SK-N-SH (cell line): ENCODE measurements around the gene SNAI1. TPM values are rescaled to one million over a fixed set of nuclear protein-coding genes. Genes with fewer than 3 reads are reported as not detected.

Source experiments
- CTCF ChIA-PET: fragments of 300-600, 350-600 bp; formaldehyde crosslinking; extraction: SDS; loops from one replicate; lab custom pipeline; 2021; lab: Yijun Ruan, JAX
- POLR2A ChIA-PET: fragments of 350-600 bp; sonication (Branson Sonifier 250); formaldehyde crosslinking; extraction: SDS; loops from one replicate; lab custom pipeline; 2020; ENCODE audit warnings: antibody characterized with exemption, inconsistent platforms; lab: Yijun Ruan, JAX
- DNase-seq: peaks from one replicate; pipeline ENCODE4 v3.0.0; 2012
- H2AFZ ChIP-seq: fragments of 200-600 bp; sonication (generic); 2 replicates; pipeline ENCODE4 v1.8.1; 2016; ENCODE audit warnings: antibody characterized with exemption, mild to moderate bottlenecking, low read depth
- H3F3A ChIP-seq: fragments of 200-600 bp; sonication (generic); replicated peaks from 2 replicates; pipeline ENCODE3; 2016; ENCODE audit warnings: antibody characterized with exemption, mild to moderate bottlenecking; ENCODE audit not compliant: insufficient read depth
- H3K27ac ChIP-seq, 2 experiments: fragments of 200-500 bp in 1 of 2; fragments of 200-600 bp in 1 of 2; sonication (Bioruptor generic) in 1 of 2; sonication (generic), shearing (Covaris generic) in 1 of 2; 2 replicates each; pipeline versions ENCODE4 v1.5.1 to v1.6.1; 2014 to 2016; ENCODE audit warnings: low read depth in 2 of 2, inconsistent platforms in 1 of 2, low read length in 1 of 2, mild to moderate bottlenecking in 1 of 2, mixed read lengths in 1 of 2
- H3K27me3 ChIP-seq: fragments of 200-600 bp; sonication (generic), shearing (Covaris generic); 2 replicates; pipeline ENCODE4 v1.6.1; 2016; ENCODE audit warnings: mixed run types; ENCODE audit not compliant: insufficient read depth
- H3K36me3 ChIP-seq, 2 experiments: fragments of 200-500 bp in 1 of 2; fragments of 200-600 bp in 1 of 2; sonication (Bioruptor generic) in 1 of 2; sonication (generic) in 1 of 2; replicated peaks in 1 of 2; 2 replicates each; pipeline versions ENCODE3 to v1.5.1; 2014 to 2016; ENCODE audit warnings: low read length in 1 of 2, mild to moderate bottlenecking in 1 of 2; ENCODE audit not compliant: insufficient read depth in 2 of 2, control insufficient read depth in 1 of 2
- H3K4me1 ChIP-seq, 2 experiments: fragments of 200-500 bp in 1 of 2; fragments of 200-600 bp in 1 of 2; sonication (Bioruptor generic) in 1 of 2; sonication (generic), shearing (Covaris generic) in 1 of 2; 2 replicates each; pipeline versions ENCODE4 v1.5.1 to v1.6.1; 2014 to 2016; ENCODE audit warnings: low read depth in 1 of 2, low read length in 1 of 2, mixed run types in 1 of 2; ENCODE audit not compliant: insufficient read depth in 2 of 2, control insufficient read depth in 1 of 2
- H3K4me2 ChIP-seq: fragments of 200-600 bp; sonication (generic), shearing (Covaris generic); 2 replicates; pipeline ENCODE4 v1.6.1; 2017; ENCODE audit warnings: mixed run types
- H3K4me3 ChIP-seq, 2 experiments: fragments of 200-500 bp in 1 of 2; fragments of 200-600 bp in 1 of 2; sonication (Bioruptor generic) in 1 of 2; sonication (generic), shearing (Covaris generic) in 1 of 2; 2 replicates each; pipeline versions ENCODE4 v1.5.1 to v1.8.1; 2014 to 2016; ENCODE audit warnings: low read depth in 2 of 2, inconsistent platforms in 1 of 2, low read length in 1 of 2, mild to moderate bottlenecking in 1 of 2, mixed read lengths in 1 of 2, moderate library complexity in 1 of 2
- H3K79me2 ChIP-seq: fragments of 200-600 bp; sonication (generic); 2 replicates; pipeline ENCODE4 v1.8.1; 2017; ENCODE audit warnings: mild to moderate bottlenecking; ENCODE audit not compliant: insufficient read depth
- H3K9ac ChIP-seq: fragments of 200-600 bp; sonication (generic); 2 replicates; pipeline ENCODE4 v1.6.1; 2017; ENCODE audit warnings: mixed run types
- H3K9me2 ChIP-seq: fragments of 200-600 bp; sonication (generic); 2 replicates; pipeline ENCODE4 v1.6.1; 2017; ENCODE audit warnings: mixed run types
- H3K9me3 ChIP-seq: fragments of 200-600 bp; sonication (generic); 2 replicates; pipeline ENCODE4 v1.6.1; 2017; ENCODE audit warnings: mixed run types, mild to moderate bottlenecking, moderate library complexity
- H4K20me1 ChIP-seq: fragments of 200-600 bp; sonication (generic); 2 replicates; pipeline ENCODE4 v1.6.1; 2017; ENCODE audit warnings: mild to moderate bottlenecking, mixed run types; ENCODE audit not compliant: insufficient read depth
- EZH2phosphoT487 ChIP-seq: fragments of 200-600 bp; sonication (generic); IDR thresholded peaks from 2 replicates; pipeline ENCODE4 v1.6.1; 2017; ENCODE audit warnings: low read depth, mixed run types, mild to moderate bottlenecking, antibody characterized with exemption, moderate library complexity, borderline replicate concordance
- FOXJ3 ChIP-seq: sonication (generic); formaldehyde crosslinking; IDR thresholded peaks from 2 replicates; pipeline ENCODE4 v1.5.1; 2020; ENCODE audit warnings: mild to moderate bottlenecking, missing genetic modification reagents
- GABPA ChIP-seq: IDR thresholded peaks from 2 replicates; pipeline ENCODE4 v1.4.0; 2012; ENCODE audit warnings: low read depth, mild to moderate bottlenecking
- GATA2 ChIP-seq: sonication (generic); formaldehyde crosslinking; IDR thresholded peaks from 2 replicates; pipeline ENCODE4 v1.5.0; 2020; ENCODE audit warnings: mild to moderate bottlenecking, missing genetic modification reagents
- IRF3 ChIP-seq: fragments of 150-350 bp; IDR thresholded peaks from 2 replicates; pipeline ENCODE4 v1.6.1; 2016; ENCODE audit warnings: mild to moderate bottlenecking, low read depth, low read length
- MEF2A ChIP-seq: IDR thresholded peaks from 2 replicates; pipeline ENCODE4 v1.4.0; 2012; ENCODE audit warnings: low read depth, borderline replicate concordance
- NFIC ChIP-seq: IDR thresholded peaks from 2 replicates; pipeline ENCODE4 v1.4.0; 2012; ENCODE audit warnings: borderline replicate concordance
- PBX3 ChIP-seq: IDR thresholded peaks from 2 replicates; pipeline ENCODE4; 2012
- RAD21 ChIP-seq: IDR thresholded peaks from 2 replicates; pipeline ENCODE4 v1.6.1; 2012; ENCODE audit warnings: mild to moderate bottlenecking, low read length
- RCOR1 ChIP-seq: fragments of 150-350 bp; IDR thresholded peaks from 2 replicates; pipeline ENCODE4 v1.6.1; 2017; ENCODE audit warnings: antibody characterized with exemption, low read length
- RXRA ChIP-seq: IDR thresholded peaks from 2 replicates; pipeline ENCODE4 v1.4.0; 2012; ENCODE audit warnings: low read depth, mild to moderate bottlenecking, borderline replicate concordance
- USF1 ChIP-seq: IDR thresholded peaks from 2 replicates; pipeline ENCODE4 v1.4.0; 2012; ENCODE audit warnings: low read depth, borderline replicate concordance
- YY1 ChIP-seq: IDR thresholded peaks from 2 replicates; pipeline ENCODE4 v1.4.0; 2012; ENCODE audit warnings: low read depth, mild to moderate bottlenecking
- WGBS: methylation state at CpG from one replicate; pipeline ENCODE4 v1.1.6; 2017; ENCODE audit warnings: low lambda C conversion rate; 5-methylcytosine and 5-hydroxymethylcytosine counted together
- polyA plus RNA-seq, 3 experiments: library from polyadenylated mRNA; depleted of rRNA; stranded (reverse); fragments of >200 nt; gene quantifications; 2 replicates each; pipeline ENCODE4 v1.2.3, GENCODE V29; 2012

Gene SNAI1
- polyA plus RNA-seq, 1 of the 3 experiments (the other 2 are of a cell fraction) = 6.2 TPM

GRCh38 chr20:49937027-49937929, 45.5 kb upstream of the SNAI1 start:
- Histone ChIP-seq H3K9ac (peak overlapping the region; percentile 91), H3K27ac (peak overlapping the region; percentile 66), H3K9me3 (no peaks in the 10 kb centered on the region), H3K4me2 (peak overlapping the region; percentile 89), H3K36me3 (peaks cover 12 to 27% of the 10 kb centered on the region in 2 experiments), H2AFZ (no peak overlapping the region; the same call in 1 of the 2 replicates), H3K4me3 (peak overlapping the region; percentile 74 to 90), H3F3A (peaks cover 17% of the 10 kb centered on the region), H4K20me1 (peaks cover 18% of the 10 kb centered on the region), H3K4me1 (peaks cover 18 to 21% of the 10 kb centered on the region in 2 experiments; a peak in 3 of 4 replicates), H3K79me2 (peaks cover 61% of the 10 kb centered on the region), H3K27me3 (no peaks in the 10 kb centered on the region), H3K9me2 (no peaks in the 10 kb centered on the region)
- peak; percentile 48 for DNase-seq
- TF ChIP-seq YY1 = no peak
- no peak for TF ChIP-seq MEF2A
- no peak for TF ChIP-seq IRF3
- TF ChIP-seq USF1 = no peak
- TF ChIP-seq GABPA = no peak
- TF ChIP-seq NFIC = no peak
- TF ChIP-seq EZH2phosphoT487 = no peak
- TF ChIP-seq RXRA = no peak
- TF ChIP-seq RAD21 = no peak
- TF ChIP-seq PBX3 = no peak
- TF ChIP-seq GATA2 (CRISPR knock-in tag) = no peak
- TF ChIP-seq FOXJ3 (CRISPR knock-in tag) = no peak
- no peak for TF ChIP-seq RCOR1
- ChIA-PET POLR2A (interaction anchor here (0.6 to 1.1 kb wide), 2 partner anchors 134 to 243 kb away, joined by 3 to 5 read pairs; no protein-coding TSS in a partner anchor), CTCF (interaction anchor here (0.9 to 3.5 kb wide), 8 partner anchors 9 to 327 kb away, joined by 3 to 24 read pairs (median 4); no protein-coding TSS in a partner anchor)
- 15% methylated on average over 12 of the region's 12 CpGs for WGBS
